Peyer's patch (tissue), 4 donors: ENCODE data around the gene CCDC117.

Experiments used
- POLR2A ChIP-seq, 2 donors: fragments of 450-650 bp; IDR thresholded peaks; one replicate each; pipeline ENCODE4 v1.5.1; 2017; ENCODE audit warnings: antibody characterized with exemption in 2 of 2, mild to moderate bottlenecking in 2 of 2, moderate library complexity in 2 of 2
- TF ChIP-seq, protein P1 (sequence below), 6 experiments: fragments of 450-650 bp in 4 of 6; fragments of 200-600 bp in 2 of 6; sonication (generic) in 1 of 6; IDR thresholded peaks; one replicate each; pipeline ENCODE4 v1.5.1; 2017 to 2019; ENCODE audit warnings: antibody characterized with exemption in 6 of 6, mild to moderate bottlenecking in 3 of 6, moderate library complexity in 1 of 6

DNA sequence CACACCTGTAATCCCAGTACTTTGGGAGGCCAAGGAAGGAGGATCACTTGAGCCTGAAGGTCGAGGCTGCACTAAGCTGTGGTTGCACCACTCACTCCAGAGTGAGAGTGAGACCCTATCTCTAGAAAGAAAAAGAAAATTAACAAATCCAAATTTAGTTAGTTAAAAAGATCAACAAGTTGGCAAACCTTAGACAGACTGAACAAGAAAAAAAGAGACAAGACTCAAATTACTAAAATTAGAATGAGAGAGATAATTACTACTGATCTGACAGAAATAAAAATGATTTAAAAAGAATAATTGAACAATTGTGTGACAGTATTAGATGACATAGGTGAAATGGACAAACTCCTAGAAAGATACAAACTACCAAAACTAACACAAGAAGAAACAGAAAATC is 44.5 kb upstream of the CCDC117 start:
- no peak for TF ChIP-seq POLR2A (IDR thresholded peaks at IDR 0.05)
- TF ChIP-seq, protein P1, sequence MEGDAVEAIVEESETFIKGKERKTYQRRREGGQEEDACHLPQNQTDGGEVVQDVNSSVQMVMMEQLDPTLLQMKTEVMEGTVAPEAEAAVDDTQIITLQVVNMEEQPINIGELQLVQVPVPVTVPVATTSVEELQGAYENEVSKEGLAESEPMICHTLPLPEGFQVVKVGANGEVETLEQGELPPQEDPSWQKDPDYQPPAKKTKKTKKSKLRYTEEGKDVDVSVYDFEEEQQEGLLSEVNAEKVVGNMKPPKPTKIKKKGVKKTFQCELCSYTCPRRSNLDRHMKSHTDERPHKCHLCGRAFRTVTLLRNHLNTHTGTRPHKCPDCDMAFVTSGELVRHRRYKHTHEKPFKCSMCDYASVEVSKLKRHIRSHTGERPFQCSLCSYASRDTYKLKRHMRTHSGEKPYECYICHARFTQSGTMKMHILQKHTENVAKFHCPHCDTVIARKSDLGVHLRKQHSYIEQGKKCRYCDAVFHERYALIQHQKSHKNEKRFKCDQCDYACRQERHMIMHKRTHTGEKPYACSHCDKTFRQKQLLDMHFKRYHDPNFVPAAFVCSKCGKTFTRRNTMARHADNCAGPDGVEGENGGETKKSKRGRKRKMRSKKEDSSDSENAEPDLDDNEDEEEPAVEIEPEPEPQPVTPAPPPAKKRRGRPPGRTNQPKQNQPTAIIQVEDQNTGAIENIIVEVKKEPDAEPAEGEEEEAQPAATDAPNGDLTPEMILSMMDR (IDR thresholded peaks at IDR 0.05), result no peak
